ENCODE results near the gene VPS33A.
A peak's percentile ranks its signal among the peaks of the same experiment; 100 is the strongest.
"Not testable (repeated sequence)": the region's sequence is repeated elsewhere in the genome, so short reads cannot be mapped to it uniquely, and the experiment has no call there.

The VPS33A gene

DNA sequence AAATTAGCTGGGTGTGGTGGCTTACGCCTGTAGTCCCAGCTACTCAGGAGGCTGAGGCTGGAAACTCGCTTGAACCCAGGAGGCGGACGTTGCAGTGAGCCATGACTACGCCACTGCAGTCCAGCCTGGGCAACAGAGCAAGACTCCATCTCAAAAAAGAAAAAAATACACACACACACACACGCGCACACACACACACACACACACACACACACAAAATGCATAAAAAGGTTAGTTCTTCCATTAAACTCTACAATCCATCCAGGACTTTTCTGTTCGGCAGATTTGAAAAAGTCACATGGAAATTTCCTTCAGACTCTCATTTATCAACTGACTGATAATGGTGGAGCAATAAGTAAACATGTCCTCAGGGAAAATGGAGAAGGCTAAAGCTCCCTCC is 9.2 kb upstream of the VPS33A start:
- TF ChIP-seq CTCF (IDR thresholded peaks at IDR 0.05; ENCODE audit: unreplicated experiment in 3 of 3): no peak
- Mint-ChIP-seq H3K4me1 (peaks cover 5% of the 10 kb centered on the region), H3K27me3 (ENCODE audit: low read depth) (no peaks in the 10 kb centered on the region), H3K4me3 (no peak overlapping the region), H3K9me3 (no peaks in the 10 kb centered on the region), H3K27ac (no peak overlapping the region), H3K36me3 (ENCODE audit: low read depth) (peaks cover 19% of the 10 kb centered on the region)

GRCh38 chr12:122265886-122266229 is 436 bp downstream of the VPS33A start:
- H3K4me1 Mint-ChIP-seq: peaks cover 9% of the 10 kb centered on the region
- TF ChIP-seq CTCF (IDR thresholded peaks at IDR 0.05; ENCODE audit: unreplicated experiment in 3 of 3): no peak
- no peaks in the 10 kb centered on the region for H3K9me3 Mint-ChIP-seq
- H3K36me3 Mint-ChIP-seq (ENCODE audit: low read depth): peaks cover 22% of the 10 kb centered on the region
- H3K27ac Mint-ChIP-seq: peak overlapping the region; percentile 88 to 97 (median 96)
- peaks cover 3% of the 10 kb centered on the region for H3K27me3 Mint-ChIP-seq (ENCODE audit: low read depth)
- H3K4me3 Mint-ChIP-seq: peak overlapping the region; percentile 96 to 98 (median 97)

DNA sequence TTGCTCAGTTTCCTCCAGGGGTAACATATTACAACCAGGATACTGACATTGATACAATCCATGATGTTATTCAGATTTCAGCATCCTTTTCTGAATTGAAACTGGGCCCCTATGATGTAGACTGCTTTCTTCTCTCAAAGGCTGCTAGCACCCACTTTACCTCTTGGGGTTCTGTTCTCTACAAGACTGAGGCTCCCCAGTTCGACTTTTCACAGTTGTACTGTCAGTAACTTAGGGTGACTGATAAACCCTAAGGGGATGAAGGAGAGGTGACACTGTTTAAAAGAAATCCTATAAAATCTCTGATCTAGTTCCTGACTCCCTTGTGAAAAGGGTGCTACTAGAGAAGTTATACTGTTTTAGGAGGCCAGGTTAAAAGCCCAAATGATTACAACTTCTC is 818 bp downstream of the VPS33A start:
- peaks cover 9% of the 10 kb centered on the region for H3K4me1 Mint-ChIP-seq
- peaks cover 24% of the 10 kb centered on the region for H3K36me3 Mint-ChIP-seq (ENCODE audit: low read depth)
- H3K27ac Mint-ChIP-seq: peak overlapping the region; percentile 88 to 97 (median 96)
- no peaks in the 10 kb centered on the region for H3K9me3 Mint-ChIP-seq
- peaks cover 3% of the 10 kb centered on the region for H3K27me3 Mint-ChIP-seq (ENCODE audit: low read depth)
- H3K4me3 Mint-ChIP-seq: peak overlapping the region; percentile 96 to 98 (median 97)
- TF ChIP-seq CTCF (IDR thresholded peaks at IDR 0.05; ENCODE audit: unreplicated experiment in 3 of 3): no peak

DNA sequence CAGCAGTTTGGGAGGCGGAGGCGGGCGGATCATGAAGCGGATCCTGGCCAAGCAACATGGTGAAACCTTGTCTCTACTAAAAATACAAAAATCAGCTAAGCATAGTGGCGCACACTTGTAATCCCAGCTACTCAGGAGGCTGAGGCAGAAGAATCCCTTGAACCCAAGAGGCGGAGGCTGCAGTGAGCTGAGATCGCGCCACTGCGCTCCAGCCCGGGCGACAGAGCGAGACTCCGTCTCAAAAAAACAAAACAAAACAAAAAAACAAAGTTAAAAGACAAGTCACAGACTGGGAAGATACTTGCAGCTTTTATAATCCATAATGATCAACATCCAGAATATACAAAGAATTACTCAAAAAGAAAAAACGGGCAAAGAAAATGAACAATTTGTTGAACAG is 5.6 kb downstream of the VPS33A start:
- H3K9me3 Mint-ChIP-seq; H3K4me1 Mint-ChIP-seq; H3K4me3 Mint-ChIP-seq; H3K27me3 Mint-ChIP-seq (ENCODE audit: low read depth); H3K27ac Mint-ChIP-seq: not testable (repeated sequence)
- peaks cover 56% of the 10 kb centered on the region for H3K36me3 Mint-ChIP-seq (ENCODE audit: low read depth)

DNA sequence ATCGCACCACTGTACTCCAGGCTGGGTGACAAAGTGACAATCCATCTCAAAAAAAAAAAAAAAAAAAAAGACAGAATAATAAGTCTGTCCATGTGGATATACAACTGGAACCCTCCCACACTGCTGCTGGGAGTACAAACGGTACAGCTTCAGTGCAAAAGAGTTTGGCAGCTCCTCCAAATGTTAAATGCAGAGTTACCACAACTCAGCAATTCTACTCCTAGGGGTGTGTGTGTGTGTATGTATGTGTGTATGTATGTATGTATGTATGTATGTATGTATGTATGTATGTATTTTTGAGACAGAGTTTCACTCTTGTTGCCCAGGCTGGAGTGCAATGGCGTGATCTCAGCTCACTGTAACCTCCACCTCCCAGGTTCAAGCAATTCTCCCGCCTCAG is 7.4 kb downstream of the VPS33A start:
- not testable (repeated sequence) for H3K4me3 Mint-ChIP-seq; H3K27me3 Mint-ChIP-seq (ENCODE audit: low read depth); H3K27ac Mint-ChIP-seq; H3K9me3 Mint-ChIP-seq; H3K4me1 Mint-ChIP-seq
- peaks cover 59% of the 10 kb centered on the region for H3K36me3 Mint-ChIP-seq (ENCODE audit: low read depth)

- peaks cover 56% of the 10 kb centered on the region for H3K36me3 Mint-ChIP-seq (ENCODE audit: low read depth)
- not testable (repeated sequence) for H3K4me3 Mint-ChIP-seq; H3K27ac Mint-ChIP-seq; H3K4me1 Mint-ChIP-seq; H3K9me3 Mint-ChIP-seq; H3K27me3 Mint-ChIP-seq (ENCODE audit: low read depth)
Observed at GRCh38 chr12:122258462-122258861, 7.8 kb downstream of the VPS33A start.

- TF ChIP-seq CTCF (IDR thresholded peaks at IDR 0.05; ENCODE audit: unreplicated experiment in 3 of 3): no peak
- no peaks in the 10 kb centered on the region for H3K27me3 Mint-ChIP-seq (ENCODE audit: low read depth)
- H3K27ac Mint-ChIP-seq: no peak overlapping the region
- H3K36me3 Mint-ChIP-seq (ENCODE audit: low read depth): peaks cover 28% of the 10 kb centered on the region
- H3K4me3 Mint-ChIP-seq: no peak overlapping the region
- no peaks in the 10 kb centered on the region for H3K9me3 Mint-ChIP-seq
- no peaks in the 10 kb centered on the region for H3K4me1 Mint-ChIP-seq
Observed at GRCh38 chr12:122250536-122250935, 15.8 kb downstream of the VPS33A start.

- TF ChIP-seq CTCF (IDR thresholded peaks at IDR 0.05; ENCODE audit: unreplicated experiment in 3 of 3): no peak
- Mint-ChIP-seq H3K36me3 (ENCODE audit: low read depth) (peaks cover 28% of the 10 kb centered on the region), H3K4me3 (no peak overlapping the region), H3K4me1 (no peaks in the 10 kb centered on the region), H3K9me3 (no peaks in the 10 kb centered on the region), H3K27me3 (ENCODE audit: low read depth) (no peaks in the 10 kb centered on the region), H3K27ac (no peak overlapping the region)
Observed at GRCh38 chr12:122250047-122250446, 16.2 kb downstream of the VPS33A start.

Measured in nephron (organoid).